Psoas muscle (tissue), 8 donors: Measurements from ENCODE around the gene SPARCL1. TPM values are rescaled to one million over a fixed set of nuclear protein-coding genes. Genes with fewer than 3 reads are reported as not detected.

Source experiments
- ATAC-seq, 4 donors: fragments of 200-7000 bp; cut with Tn5 transposase; one replicate each; pipeline ENCODE4 v1.9.1; 2020; ENCODE audit warnings: moderate library complexity in 3 of 4, mild to moderate bottlenecking in 2 of 4
- DNase-seq, 2 donors: peaks; one replicate each; pipeline ENCODE4 v3.0.0-alpha.2; 2020
- H3K27ac ChIP-seq: fragments of 200-600 bp; one replicate; pipeline ENCODE4 v1.8.0; 2022
- H3K27me3 ChIP-seq, 3 donors: fragments of 200-600 bp in 1 of 3; one replicate each; pipeline versions ENCODE4 v1.6.1 to v1.8.0; 2013 to 2022; ENCODE audit warnings: low read length in 2 of 3, mild to moderate bottlenecking in 2 of 3, moderate library complexity in 1 of 3; ENCODE audit not compliant: insufficient read depth in 3 of 3
- H3K36me3 ChIP-seq, 2 donors: fragments of 200-600 bp in 1 of 2; one replicate each; pipeline versions ENCODE4 v1.6.1 to v1.8.0; 2013 to 2022; ENCODE audit warnings: low read depth in 1 of 2, mild to moderate bottlenecking in 1 of 2, moderate library complexity in 1 of 2; ENCODE audit not compliant: insufficient read depth in 1 of 2
- H3K4me1 ChIP-seq: fragments of 200-600 bp; one replicate; pipeline ENCODE4 v1.8.0; 2022
- H3K4me3 ChIP-seq: fragments of 200-600 bp; one replicate; pipeline ENCODE4 v1.8.0; 2022; ENCODE audit warnings: mild to moderate bottlenecking
- H3K9me3 ChIP-seq: fragments of 200-600 bp; one replicate; pipeline ENCODE4 v1.8.0; 2022
- WGBS, 3 donors: extraction: QIAGEN DNeasy Blood & Tissue Kit; methylation state at CpG; one replicate each; pipeline versions ENCODE4 v1.1.6 to v1.1.7; 2013; 5-methylcytosine and 5-hydroxymethylcytosine counted together
- intact Hi-C, 2 donors: fragments of 100-400 bp; cut with DNase I; formaldehyde crosslinking; loops; one replicate each; pipeline versions ENCODE4 v1.11.0 to v1.14.2; 2022
- polyA plus RNA-seq, 3 donors: library from polyadenylated mRNA; stranded (reverse); fragments of 200-250 nt; gene quantifications; one replicate each; pipeline ENCODE4 v1.2.3, GENCODE V29; 2013
- total RNA-seq, 4 donors: library from RNA; stranded (reverse); fragmentation: NEBNext Ultra II Directional in 2 of 4; extraction: Animal tissue kit (Norgen Biotek cat#: 25700) in 2 of 4; gene quantifications; one replicate each; pipeline versions ENCODE4 v1.2.1 to v1.2.4, GENCODE V29; 2021 to 2023
- TF ChIP-seq, protein P1 (sequence below): fragments of 200-600 bp; IDR thresholded peaks from one replicate; pipeline ENCODE4 v1.8.0; 2022; ENCODE audit warnings: antibody characterized with exemption
- donor health status: healthy with polysubstance abuse.
- donor health status: DM: no; HTN: no; CAD: no; lungs with moderate emphysema.
- donor health status: Bipolar disorder and iron deficiency.
- donor health status: healthy.
- donor health status: DM: yes; HTN: yes; CAD: no.
- donor health status: DM: no; HTN: no; CAD: no.
- donor health status: DM: no; HTN: no; CAD: no.
- donor health status: DM: yes; HTN: yes; CAD: no.

The SPARCL1 gene
- total and polyA plus RNA-seq, 7 donors: 117 to 267 (median 188) TPM

DNA sequence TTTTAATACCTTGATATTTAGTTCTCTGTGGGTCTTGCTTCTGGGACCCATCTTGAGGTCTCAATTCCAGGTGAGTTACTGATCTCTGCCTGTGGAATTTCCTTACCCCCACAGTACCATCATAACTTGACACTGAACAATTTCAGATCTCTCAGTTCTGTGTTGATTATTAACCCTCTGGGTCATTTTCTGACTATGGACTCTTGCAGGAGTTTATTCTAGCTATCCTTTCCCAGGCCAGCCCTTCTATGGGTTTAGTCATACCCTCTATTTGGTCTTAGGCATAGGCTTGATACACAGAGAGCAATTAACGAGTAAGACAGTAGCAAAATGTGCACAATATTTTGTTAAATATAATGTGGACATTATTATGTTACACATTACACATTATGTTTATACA lies 3.7 kb upstream of the SPARCL1 start:
- ATAC-seq (no peak), DNase-seq (no peak)
- Histone ChIP-seq H3K27ac (no peak overlapping the region), H3K36me3 (no peaks in the 10 kb centered on the region), H3K27me3 (no peaks in the 10 kb centered on the region), H3K4me3 (no peak overlapping the region), H3K9me3 (no peaks in the 10 kb centered on the region), H3K4me1 (no peaks in the 10 kb centered on the region)
- intact Hi-C loops: no loop called here
- TF ChIP-seq, protein P1, sequence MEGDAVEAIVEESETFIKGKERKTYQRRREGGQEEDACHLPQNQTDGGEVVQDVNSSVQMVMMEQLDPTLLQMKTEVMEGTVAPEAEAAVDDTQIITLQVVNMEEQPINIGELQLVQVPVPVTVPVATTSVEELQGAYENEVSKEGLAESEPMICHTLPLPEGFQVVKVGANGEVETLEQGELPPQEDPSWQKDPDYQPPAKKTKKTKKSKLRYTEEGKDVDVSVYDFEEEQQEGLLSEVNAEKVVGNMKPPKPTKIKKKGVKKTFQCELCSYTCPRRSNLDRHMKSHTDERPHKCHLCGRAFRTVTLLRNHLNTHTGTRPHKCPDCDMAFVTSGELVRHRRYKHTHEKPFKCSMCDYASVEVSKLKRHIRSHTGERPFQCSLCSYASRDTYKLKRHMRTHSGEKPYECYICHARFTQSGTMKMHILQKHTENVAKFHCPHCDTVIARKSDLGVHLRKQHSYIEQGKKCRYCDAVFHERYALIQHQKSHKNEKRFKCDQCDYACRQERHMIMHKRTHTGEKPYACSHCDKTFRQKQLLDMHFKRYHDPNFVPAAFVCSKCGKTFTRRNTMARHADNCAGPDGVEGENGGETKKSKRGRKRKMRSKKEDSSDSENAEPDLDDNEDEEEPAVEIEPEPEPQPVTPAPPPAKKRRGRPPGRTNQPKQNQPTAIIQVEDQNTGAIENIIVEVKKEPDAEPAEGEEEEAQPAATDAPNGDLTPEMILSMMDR: no peak
- whole genome bisulfite sequencing, 3 donors: 94 to 100% (median 96%) methylated on average over 1 of the region's 1 CpG

DNA sequence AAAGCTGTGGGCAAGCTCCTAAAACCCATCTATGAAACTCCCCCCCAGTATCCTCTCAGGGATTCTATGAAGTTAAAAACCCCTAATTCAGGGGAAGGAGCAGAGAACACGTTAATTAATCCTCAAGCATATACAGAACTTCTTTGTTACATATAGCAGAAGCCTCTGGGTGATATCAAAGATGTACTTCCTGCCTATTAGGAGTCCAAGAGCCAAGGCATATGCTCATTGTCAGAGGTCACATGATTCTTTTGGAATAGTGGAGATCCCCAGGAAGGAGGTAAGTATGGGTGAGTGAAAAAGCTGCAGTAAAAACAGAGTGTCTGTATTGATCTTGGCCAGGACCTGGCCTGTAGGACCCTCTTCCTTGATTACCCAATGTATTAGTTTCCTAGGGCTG lies 2.9 kb upstream of the SPARCL1 start:
- no peak for ATAC-seq
- H3K27ac ChIP-seq: peak overlapping the region; percentile 40
- WGBS, 3 donors: 60 to 76% (median 73%) methylated on average over 1 of the region's 1 CpG
- no peaks in the 10 kb centered on the region for H3K9me3 ChIP-seq
- intact Hi-C loops: no loop called here
- H3K4me1 ChIP-seq: no peaks in the 10 kb centered on the region
- no peaks in the 10 kb centered on the region for H3K27me3 ChIP-seq
- no peak for DNase-seq
- TF ChIP-seq, protein P1: no peak
- no peaks in the 10 kb centered on the region for H3K36me3 ChIP-seq
- H3K4me3 ChIP-seq: no peak overlapping the region

- WGBS, 3 donors: 45 to 48% (median 46%) methylated on average over 5 of the region's 5 CpGs
- H3K27me3 ChIP-seq: no peaks in the 10 kb centered on the region
- H3K4me1 ChIP-seq: no peaks in the 10 kb centered on the region
- H3K27ac ChIP-seq: peak overlapping the region; percentile 67
- TF ChIP-seq, protein P1: no peak
- DNase-seq (no peak), ATAC-seq (no peak)
- intact Hi-C loops: no loop called here
- no peak overlapping the region for H3K4me3 ChIP-seq
- H3K9me3 ChIP-seq: no peaks in the 10 kb centered on the region
- no peaks in the 10 kb centered on the region for H3K36me3 ChIP-seq
Observed at GRCh38 chr4:87531621-87532020, 2.4 kb upstream of the SPARCL1 start.

- Histone ChIP-seq H3K4me3 (peak overlapping the region; percentile 62), H3K36me3 (no peaks in the 10 kb centered on the region), H3K9me3 (no peaks in the 10 kb centered on the region), H3K27ac (peak overlapping the region; percentile 67), H3K27me3 (no peaks in the 10 kb centered on the region), H3K4me1 (no peaks in the 10 kb centered on the region)
- DNase-seq (peak; percentile 46 to 65), ATAC-seq (peak; percentile 60 to 90 (median 82))
- TF ChIP-seq, protein P1: no peak
- intact Hi-C loops: no loop called here
- WGBS, 3 donors: 13 to 27% (median 19%) methylated on average over 4 of the region's 4 CpGs
Observed at GRCh38 chr4:87530868-87531267, 1.7 kb upstream of the SPARCL1 start.

- 36 to 52% (median 41%) methylated on average over 1 of the region's 1 CpG for WGBS, 3 donors
- ATAC-seq (no peak), DNase-seq (no peak)
- peak overlapping the region; percentile 62 for H3K4me3 ChIP-seq
- no peaks in the 10 kb centered on the region for H3K36me3 ChIP-seq
- intact Hi-C loops: no loop called here
- H3K4me1 ChIP-seq: no peaks in the 10 kb centered on the region
- no peaks in the 10 kb centered on the region for H3K27me3 ChIP-seq
- TF ChIP-seq, protein P1: no peak
- H3K9me3 ChIP-seq: no peaks in the 10 kb centered on the region
- peak overlapping the region; percentile 67 for H3K27ac ChIP-seq
Observed at GRCh38 chr4:87530229-87530628, 1.1 kb upstream of the SPARCL1 start.
